HG03460 (cell line): ENCODE measurements around the gene DNAJC21.
A peak's percentile ranks its signal among the peaks of the same experiment; 100 is the strongest.
"Not testable (repeated sequence)": the region's sequence is repeated elsewhere in the genome, so short reads cannot be mapped to it uniquely, and the experiment has no call there.

ENCODE experiments used
- ATAC-seq: cut with Tn5 transposase; IDR thresholded peaks from one replicate; pipeline ENCODE4 v1.9.1; 2021; ENCODE audit not compliant: unreplicated experiment

The DNAJC21 gene

DNA sequence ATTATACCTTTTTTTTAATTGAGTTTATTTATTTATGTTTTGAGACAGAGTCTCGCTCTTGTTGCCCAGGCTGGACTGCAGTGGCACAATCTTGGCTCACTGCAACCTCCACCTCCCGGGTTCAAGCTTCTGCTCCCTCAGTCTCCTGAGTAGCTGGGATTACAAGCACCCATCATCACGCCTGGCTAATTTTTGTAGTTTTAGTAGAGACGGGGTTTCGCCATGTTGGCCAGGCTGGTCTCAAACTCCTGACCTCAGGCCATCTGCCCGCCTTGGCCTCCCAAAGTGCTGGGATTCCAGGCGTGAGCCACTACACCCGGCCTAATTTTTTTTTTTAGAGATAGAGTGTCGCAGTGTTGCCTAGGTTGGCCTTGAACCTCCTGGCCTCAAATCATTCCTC lies 6.1 kb upstream of the DNAJC21 start:
- ATAC-seq: not testable (repeated sequence)

- ATAC-seq: peak; percentile 48
Measured at GRCh38 chr5:34923694-34924461, 5.5 kb upstream of the DNAJC21 start.

DNA sequence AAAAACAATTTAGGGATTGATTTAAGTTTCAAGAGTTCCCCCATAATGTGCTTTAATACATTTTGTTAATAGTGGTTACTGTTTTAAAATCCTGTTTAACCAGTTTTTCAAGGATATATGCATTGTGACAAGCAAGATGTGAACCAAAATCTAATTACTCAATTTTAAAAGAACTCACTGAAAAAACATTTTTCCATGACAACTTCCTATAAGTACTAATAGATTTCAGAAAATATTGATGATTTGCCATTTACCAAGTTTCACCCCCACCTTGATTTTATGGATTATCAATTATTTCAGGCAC lies 4.9 kb upstream of the DNAJC21 start:
- no peak for ATAC-seq

DNA sequence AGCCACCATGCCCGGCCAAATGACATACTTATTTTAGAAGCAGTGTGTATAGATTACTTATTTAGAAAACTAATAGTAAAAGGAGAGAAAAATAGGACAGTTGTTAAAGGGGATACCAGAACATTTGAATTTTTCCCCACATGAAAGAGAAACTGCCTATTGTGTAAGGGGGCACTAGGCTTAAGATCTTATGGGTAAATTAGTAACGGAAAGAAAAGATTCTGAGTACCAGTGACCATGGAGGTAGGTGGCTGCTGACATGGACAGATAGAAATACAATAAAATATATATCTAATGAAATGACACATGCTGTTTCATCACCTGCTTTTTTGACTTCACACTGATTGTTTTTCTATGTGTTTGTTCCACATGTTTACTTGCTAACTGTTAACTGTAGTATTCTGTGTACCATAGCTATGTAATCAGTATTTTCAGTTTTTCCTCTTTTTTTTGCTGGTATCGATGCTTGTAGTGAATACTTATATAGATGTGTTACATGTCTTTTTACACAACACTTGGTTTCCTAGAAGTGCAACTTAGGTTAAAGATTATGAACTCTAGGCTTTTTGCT lies 3.0 kb upstream of the DNAJC21 start:
- no peak for ATAC-seq

- no peak for ATAC-seq
Measured at GRCh38 chr5:34927785-34928184, 1.6 kb upstream of the DNAJC21 start.

GRCh38 chr5:34928267-34928666 lies 1.1 kb upstream of the DNAJC21 start:
- no peak for ATAC-seq

- peak; percentile 62 for ATAC-seq
Measured at GRCh38 chr5:34929720-34930461, 532 bp downstream of the DNAJC21 start.

DNA sequence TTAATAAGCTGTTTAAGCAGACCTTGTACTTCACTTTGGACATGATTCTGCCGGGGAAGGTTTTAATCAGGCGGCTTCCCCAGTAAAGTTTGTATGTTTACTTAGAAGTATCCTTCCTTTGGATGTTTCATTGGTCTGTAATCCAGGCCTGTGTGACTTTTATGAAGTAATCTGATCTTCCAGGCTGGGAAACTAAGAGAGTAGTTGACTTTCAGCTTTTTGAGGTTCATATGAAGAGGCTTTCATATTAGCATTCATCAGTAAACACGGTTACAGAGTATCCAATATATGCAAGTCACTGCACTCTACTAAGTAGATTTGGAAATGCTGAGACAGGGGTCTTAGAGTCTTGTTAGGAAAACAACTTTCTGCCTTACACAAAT lies 1.1 kb downstream of the DNAJC21 start:
- no peak for ATAC-seq

DNA sequence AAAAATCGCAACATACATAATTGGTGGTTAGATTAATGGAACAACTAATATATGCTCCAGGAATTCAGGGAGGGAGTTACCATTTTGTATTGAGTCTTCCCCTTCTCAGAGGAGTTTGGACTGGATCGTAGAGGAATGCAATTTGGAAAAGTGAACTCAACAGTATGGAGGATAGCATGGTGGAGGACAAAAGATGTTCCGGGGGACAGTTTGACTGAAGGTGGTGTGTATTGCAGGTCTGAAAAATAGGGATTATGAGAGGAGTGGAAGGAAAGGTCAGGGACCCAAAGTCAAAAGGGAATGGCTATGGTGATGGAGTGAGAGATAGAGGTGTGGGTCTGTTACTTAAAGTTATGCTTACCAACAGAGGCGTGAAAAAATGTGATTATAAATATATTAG lies 1.5 kb downstream of the DNAJC21 start:
- no peak for ATAC-seq

GRCh38 chr5:34932947-34933346 lies 3.6 kb downstream of the DNAJC21 start:
- no peak for ATAC-seq

- no peak for ATAC-seq
Measured at GRCh38 chr5:34941936-34942335, 12.6 kb downstream of the DNAJC21 start.

DNA sequence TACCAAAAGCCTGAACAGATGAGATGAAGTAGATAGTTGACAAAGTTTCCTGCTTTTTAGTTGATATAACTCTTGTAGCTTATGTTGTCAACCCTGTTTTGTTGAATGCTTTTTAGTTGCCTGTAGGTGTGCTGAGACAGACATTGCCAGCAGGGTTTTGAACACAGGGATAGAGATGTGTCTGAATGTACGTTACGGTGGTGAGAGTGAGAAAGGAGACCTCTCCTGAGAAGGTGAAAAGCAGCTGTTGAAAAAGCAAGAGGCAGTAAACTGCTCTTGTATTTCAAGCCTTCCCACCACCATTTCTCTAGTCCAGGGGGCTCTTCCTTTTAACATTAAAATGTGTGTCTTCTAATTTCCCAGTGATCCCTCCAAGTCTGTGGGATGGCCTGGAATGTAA lies 14.7 kb downstream of the DNAJC21 start:
- ATAC-seq: no peak

DNA sequence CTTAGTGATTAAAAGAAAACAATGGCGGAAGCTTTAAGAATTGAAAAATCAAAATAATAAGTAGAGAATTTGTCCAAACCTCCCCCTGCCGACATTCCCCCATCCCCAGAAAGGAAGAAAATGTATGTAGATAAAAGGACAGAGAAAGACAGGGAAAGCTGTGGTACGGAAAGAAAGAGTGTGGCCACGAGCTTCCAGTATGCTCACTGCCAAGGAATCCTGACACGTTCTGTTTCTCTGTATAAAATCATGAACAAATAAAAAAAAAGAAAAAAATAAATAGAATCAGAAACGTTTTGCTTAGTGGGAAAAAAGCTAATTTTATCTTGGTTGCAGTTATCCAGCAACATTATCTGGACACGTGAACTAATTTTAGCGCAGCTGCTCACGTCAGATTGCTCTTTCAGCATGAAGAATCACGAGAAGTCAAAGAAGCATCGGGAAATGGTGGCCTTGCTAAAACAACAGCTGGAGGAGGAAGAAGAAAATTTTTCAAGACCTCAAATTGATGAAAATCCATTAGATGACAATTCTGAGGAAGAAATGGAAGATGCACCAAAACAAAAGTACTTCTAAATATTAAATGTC lies 15.2 kb downstream of the DNAJC21 start:
- ATAC-seq: no peak

DNA sequence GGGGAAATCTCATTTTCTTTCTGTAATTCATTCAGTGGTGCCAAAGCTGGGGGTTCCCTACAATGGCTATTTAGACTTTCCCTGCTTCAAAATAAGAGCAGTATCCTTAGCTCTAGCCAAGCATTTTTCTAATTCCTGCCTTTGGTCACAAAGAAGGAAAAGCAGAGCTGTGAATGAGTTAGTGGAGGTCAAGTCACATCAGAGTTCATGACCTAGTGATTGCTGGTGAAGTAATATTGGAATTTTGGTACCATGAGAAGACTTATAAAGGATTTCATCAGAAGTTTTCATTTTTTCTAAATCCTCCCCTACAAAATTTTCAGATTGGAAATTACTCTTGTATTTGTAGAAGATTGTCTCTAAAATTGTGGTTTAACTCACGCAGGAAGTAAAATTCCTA lies 28.0 kb downstream of the DNAJC21 start:
- ATAC-seq: no peak

GRCh38 chr5:34957857-34958690 lies 28.7 kb downstream of the DNAJC21 start:
- ATAC-seq: no peak

DNA sequence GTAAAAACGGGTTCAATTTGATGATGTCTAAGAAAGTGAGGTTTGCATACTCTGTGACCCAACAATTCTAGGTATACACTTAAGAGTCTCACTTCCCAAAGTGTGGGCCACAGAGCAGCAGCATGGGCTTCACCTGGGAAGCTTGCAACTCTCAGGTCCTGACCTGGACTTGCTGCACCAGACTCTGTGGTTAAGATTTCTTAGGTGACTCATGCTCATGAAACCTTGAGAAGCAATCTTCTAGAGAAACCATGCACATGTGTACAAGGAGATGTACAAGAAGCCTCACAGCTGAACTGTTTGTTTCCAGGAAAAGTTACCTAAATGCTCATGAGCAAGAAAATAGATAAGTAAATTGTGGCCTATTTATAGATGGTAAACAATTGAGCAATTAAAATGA lies 30.0 kb downstream of the DNAJC21 start:
- ATAC-seq: peak; percentile 92

DNA sequence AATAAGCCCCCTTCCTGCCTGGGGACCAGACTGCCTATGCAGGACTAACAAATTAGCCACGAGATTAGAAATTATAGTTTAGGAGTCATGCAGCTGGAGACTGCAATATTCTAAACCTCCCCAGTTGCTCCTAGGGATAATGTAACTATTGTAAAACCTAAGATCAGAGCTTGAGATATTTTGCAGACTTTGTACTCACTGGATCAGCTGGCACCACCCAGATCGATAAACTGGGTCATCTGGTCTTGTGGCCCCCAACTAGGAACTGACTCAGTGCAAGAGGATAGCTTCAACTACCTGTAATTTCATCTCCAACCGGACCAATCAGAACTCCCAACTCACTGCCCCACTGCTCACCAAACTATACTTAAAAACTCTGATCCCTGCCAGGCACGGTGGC lies 38.2 kb downstream of the DNAJC21 start:
- no peak for ATAC-seq

- ATAC-seq: no peak
Measured at GRCh38 chr5:34968258-34968657, 38.9 kb downstream of the DNAJC21 start.

DNA sequence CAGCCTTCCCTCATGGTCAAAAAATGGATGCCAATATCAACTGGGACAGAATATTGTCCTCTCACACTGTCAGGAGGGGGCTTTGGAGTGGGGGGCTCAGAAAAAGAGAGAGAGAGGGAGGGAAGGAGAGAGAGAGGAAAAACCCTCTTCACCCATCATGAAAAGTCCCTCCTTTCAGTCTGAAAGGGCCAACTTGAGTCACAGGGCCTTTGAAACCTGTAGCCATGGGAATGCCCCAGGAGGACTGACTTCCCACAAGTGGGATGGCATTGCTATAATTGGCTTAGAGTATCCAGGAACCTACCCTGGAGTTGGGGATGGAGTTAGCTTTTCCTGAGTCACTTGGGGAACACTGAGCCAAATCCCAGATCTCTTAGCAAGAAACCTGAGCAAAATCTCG lies 41.2 kb downstream of the DNAJC21 start:
- no peak for ATAC-seq

DNA sequence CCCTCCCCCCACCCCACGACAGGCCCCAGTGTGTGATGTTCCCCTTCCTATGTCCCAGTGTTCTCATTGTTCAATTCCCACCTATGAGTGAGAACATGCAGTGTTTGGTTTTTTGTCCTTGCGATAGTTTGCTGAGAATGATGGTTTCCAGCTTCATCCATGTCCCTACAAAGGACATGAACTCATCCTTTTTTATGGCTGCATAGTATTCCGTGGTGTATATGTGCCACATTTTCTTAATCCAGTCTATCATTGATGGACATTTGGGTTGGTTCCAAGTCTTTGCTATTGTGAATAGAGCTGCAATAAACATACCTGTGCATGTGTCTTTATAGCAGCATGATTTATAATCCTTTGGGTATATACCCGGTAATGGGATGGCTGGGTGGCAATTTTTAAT lies 42.3 kb downstream of the DNAJC21 start:
- ATAC-seq: not testable (repeated sequence)

GRCh38 chr5:34976347-34976746 lies 47.0 kb downstream of the DNAJC21 start:
- ATAC-seq: no peak
